AG09309 (cell line): Measurements from ENCODE around the gene ETFA.

ENCODE experiments used
- DNase-seq: peaks from one replicate; pipeline ENCODE4 v3.0.0-alpha.2; 2010; ENCODE audit warnings: low read depth
- H3K4me3 ChIP-seq: 2 replicates; pipeline ENCODE4 v1.5.1; 2011; ENCODE audit warnings: mild to moderate bottlenecking, low read depth, low read length, moderate library complexity; ENCODE audit not compliant: control insufficient read depth
- CTCF ChIP-seq: IDR thresholded peaks from 2 replicates; pipeline ENCODE4 v1.5.1; 2011; ENCODE audit warnings: mild to moderate bottlenecking, low read depth, low read length, inconsistent platforms; ENCODE audit not compliant: insufficient read depth, control insufficient read depth; ENCODE audit errors: missing control alignments

The ETFA gene

GRCh38 chr15:76235186-76235826 is 76.0 kb downstream of the ETFA start:
- TF ChIP-seq CTCF: peak; percentile 45
- peak; percentile 16 for DNase-seq
- no peak overlapping the region for H3K4me3 ChIP-seq

GRCh38 chr15:76234337-76234889 is 76.9 kb downstream of the ETFA start:
- TF ChIP-seq CTCF: no peak
- no peak overlapping the region for H3K4me3 ChIP-seq
- no peak for DNase-seq

GRCh38 chr15:76233921-76234320 is 77.3 kb downstream of the ETFA start:
- no peak overlapping the region for H3K4me3 ChIP-seq
- no peak for DNase-seq
- TF ChIP-seq CTCF: no peak

GRCh38 chr15:76229266-76229665 is 82.0 kb downstream of the ETFA start:
- TF ChIP-seq CTCF: no peak
- H3K4me3 ChIP-seq: no peak overlapping the region
- DNase-seq: no peak

- H3K4me3 ChIP-seq: no peak overlapping the region
- TF ChIP-seq CTCF: no peak
- no peak for DNase-seq
Measured at GRCh38 chr15:76223521-76223920, 87.7 kb downstream of the ETFA start.

GRCh38 chr15:76222159-76222558 is 89.1 kb downstream of the ETFA start:
- no peak overlapping the region for H3K4me3 ChIP-seq
- TF ChIP-seq CTCF: no peak
- DNase-seq: no peak

GRCh38 chr15:76221085-76221767 is 90.0 kb downstream of the ETFA start:
- TF ChIP-seq CTCF: no peak

More at GRCh38 chr15:76221085-76221767, 90.0 kb downstream of the ETFA start:
- H3K4me3 ChIP-seq: no peak overlapping the region
- DNase-seq: no peak
